Activated CD8-positive, alpha-beta T cell treated with anti-CD3 and anti-CD28 coated beads for 36 hours (primary cell): ENCODE measurements around the gene HOXA5. TPM values are rescaled to one million over a fixed set of nuclear protein-coding genes. Genes with fewer than 3 reads are reported as not detected.

Experiments
- ATAC-seq: fragments of 200-7000 bp; cut with Tn5 transposase; one replicate; pipeline ENCODE4 v1.10.0; 2021; ENCODE audit warnings: mild to moderate bottlenecking, moderate library complexity
- CTCF ChIA-PET: fragments of 350-600 bp; sonication (Branson Sonifier 250); formaldehyde crosslinking; loops from one replicate; lab custom pipeline; 2021; ENCODE audit warnings: antibody characterized with exemption; lab: Charles Lee
- POLR2A ChIA-PET: fragments of 350-600 bp; sonication (Branson Sonifier 250); formaldehyde crosslinking; loops from one replicate; lab custom pipeline; 2021; ENCODE audit warnings: antibody characterized with exemption; lab: Charles Lee
- DNase-seq: peaks from one replicate; pipeline ENCODE4 v3.0.0-alpha.2; 2020
- H3K27ac Mint-ChIP-seq: one replicate; pipeline ENCODE4 v1.8.0; 2021; ENCODE audit warnings: mild to moderate bottlenecking, mixed read lengths
- H3K27me3 Mint-ChIP-seq: one replicate; pipeline ENCODE4 v1.8.0; 2021; ENCODE audit warnings: mixed read lengths
- H3K36me3 Mint-ChIP-seq: one replicate; pipeline ENCODE4 v1.8.0; 2021; ENCODE audit warnings: low read depth, mixed read lengths
- H3K4me1 Mint-ChIP-seq: one replicate; pipeline ENCODE4 v1.8.0; 2021; ENCODE audit warnings: low read depth, mixed read lengths
- H3K4me3 Mint-ChIP-seq: one replicate; pipeline ENCODE4 v1.8.0; 2021; ENCODE audit warnings: mild to moderate bottlenecking, moderate library complexity, mixed read lengths
- H3K9me3 Mint-ChIP-seq: one replicate; pipeline ENCODE4 v1.8.0; 2021; ENCODE audit warnings: mixed read lengths
- CTCF ChIP-seq: fragments of 200-600 bp; IDR thresholded peaks from one replicate; pipeline ENCODE4 v1.8.0; 2022; ENCODE audit warnings: antibody characterized with exemption, mild to moderate bottlenecking
- intact Hi-C: fragments of 100-400 bp; cut with micrococcal nuclease; formaldehyde crosslinking; loops from one replicate; pipeline ENCODE4 v1.10.0; 2022
- total RNA-seq, 2 experiments: library from RNA; stranded (reverse); gene quantifications; one replicate each; pipeline ENCODE4 v1.2.3, GENCODE V29; 2021

Gene HOXA5
- total RNA-seq, 2 experiments from 2014 or later = not detected

GRCh38 chr7:27110186-27111031, 33.1 kb downstream of the HOXA5 start:
- POLR2A ChIA-PET = interaction anchor here (0.8 to 1.3 kb wide), 3 partner anchors 10 to 39 kb away, joined by 3 read pairs; no protein-coding TSS in a partner anchor
- H3K4me1 Mint-ChIP-seq = no peaks in the 10 kb centered on the region

DNA sequence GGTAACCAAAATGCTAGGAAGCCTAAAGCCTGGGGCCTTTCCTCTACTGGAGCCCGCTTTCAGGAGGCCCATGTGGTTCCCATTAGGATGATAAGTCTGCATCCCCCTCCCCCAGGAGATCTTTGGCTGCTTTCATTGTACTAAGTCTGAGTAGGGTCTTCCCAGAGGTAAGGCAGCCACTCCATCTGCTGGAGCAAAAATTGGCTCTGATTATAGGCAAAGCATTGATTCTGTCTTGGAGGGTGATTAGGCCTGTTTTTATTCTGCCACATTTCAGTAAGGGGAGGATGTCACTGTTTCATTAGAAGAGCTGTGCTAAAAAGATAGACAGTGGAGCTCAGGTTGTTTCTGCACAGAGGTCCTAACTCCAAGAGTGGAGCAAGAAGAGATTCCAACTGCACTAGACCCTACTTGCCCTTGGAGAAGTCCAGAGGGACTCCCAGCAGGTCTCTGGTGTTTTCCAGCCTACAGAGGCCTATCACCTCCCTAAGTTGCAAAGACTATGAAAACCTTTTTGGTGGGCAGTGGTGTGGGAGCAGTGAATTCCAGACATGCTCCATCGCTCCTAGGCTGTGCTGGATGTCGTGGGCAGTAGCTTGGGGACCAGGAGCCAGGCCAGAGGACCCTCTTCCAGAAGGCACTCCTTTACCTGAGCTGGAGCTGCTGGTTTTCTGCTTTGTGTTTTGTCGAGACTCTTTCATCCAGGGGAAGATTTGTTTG, 33.9 kb downstream of the HOXA5 start:
- POLR2A ChIA-PET = no interaction called here
- no peaks in the 10 kb centered on the region for H3K27me3 Mint-ChIP-seq

More at GRCh38 chr7:27110186-27111031, 33.1 kb downstream of the HOXA5 start:
- CTCF ChIA-PET = no interaction called here
- intact Hi-C loops = no loop called here
- Mint-ChIP-seq H3K27me3 (no peaks in the 10 kb centered on the region), H3K4me3 (no peak overlapping the region), H3K36me3 (no peaks in the 10 kb centered on the region), H3K27ac (no peak overlapping the region), H3K9me3 (no peaks in the 10 kb centered on the region)
- DNase-seq (no peak), ATAC-seq (no peak)
- TF ChIP-seq CTCF = no peak

DNA sequence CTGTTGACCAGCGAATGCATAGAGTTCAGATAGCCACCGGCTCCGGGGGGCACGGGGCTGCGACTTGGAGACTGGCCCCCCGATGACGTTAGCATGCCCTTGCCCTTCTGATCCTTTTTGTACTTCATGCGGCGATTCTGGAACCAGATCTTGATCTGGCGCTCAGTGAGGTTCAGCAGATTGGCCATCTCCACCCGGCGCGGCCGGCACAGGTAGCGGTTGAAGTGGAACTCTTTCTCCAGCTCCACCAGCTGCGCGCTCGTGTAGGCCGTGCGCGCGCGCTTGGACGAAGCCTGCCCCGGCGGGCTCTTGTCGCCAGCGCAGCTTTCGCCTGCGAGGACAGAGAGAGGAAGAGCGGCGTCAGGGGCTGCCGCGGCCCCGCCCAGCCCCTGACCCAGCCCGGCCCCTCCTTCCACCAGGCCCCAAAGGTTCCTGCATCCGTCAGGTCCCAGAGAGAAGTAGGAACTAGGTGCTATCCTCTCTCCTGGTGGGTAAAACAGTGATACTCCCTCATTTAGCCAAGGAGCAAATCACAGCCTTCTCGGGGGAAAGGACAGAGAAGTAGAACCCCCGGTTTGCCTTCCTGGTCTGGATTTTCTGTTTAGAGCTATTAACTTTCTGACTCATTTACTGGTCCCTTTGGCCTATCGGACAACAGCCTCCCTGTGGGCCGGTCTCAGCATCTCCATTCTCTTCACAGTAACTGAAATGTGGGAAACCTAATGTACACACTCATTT, 34.9 kb downstream of the HOXA5 start:
- Mint-ChIP-seq H3K9me3 (no peaks in the 10 kb centered on the region), H3K36me3 (no peaks in the 10 kb centered on the region), H3K27ac (no peak overlapping the region), H3K27me3 (peaks cover 10% of the 10 kb centered on the region), H3K4me1 (peaks cover 3% of the 10 kb centered on the region), H3K4me3 (no peak overlapping the region)
- POLR2A ChIA-PET = no interaction called here
- no peak for TF ChIP-seq CTCF
- no peak for DNase-seq
- intact Hi-C loops = no loop called here
- ATAC-seq = no peak
- CTCF ChIA-PET = no interaction called here

More for the DNA sequence above, 33.9 kb downstream of the HOXA5 start:
- H3K36me3 Mint-ChIP-seq = no peaks in the 10 kb centered on the region
- DNase-seq (no peak), ATAC-seq (no peak)
- no peak overlapping the region for H3K27ac Mint-ChIP-seq
- H3K9me3 Mint-ChIP-seq = no peaks in the 10 kb centered on the region
- CTCF ChIA-PET = interaction anchor here (0.8 kb wide), 1 partner anchor 70 kb away, joined by 3 read pairs; no protein-coding TSS in a partner anchor
- TF ChIP-seq CTCF = no peak
- H3K4me1 Mint-ChIP-seq = no peaks in the 10 kb centered on the region
- intact Hi-C loops = no loop called here
- no peak overlapping the region for H3K4me3 Mint-ChIP-seq

GRCh38 chr7:27107391-27108381, 35.8 kb downstream of the HOXA5 start:
- DNase-seq (no peak), ATAC-seq (no peak)
- Mint-ChIP-seq H3K27ac (no peak overlapping the region), H3K9me3 (no peaks in the 10 kb centered on the region), H3K36me3 (no peaks in the 10 kb centered on the region), H3K27me3 (peaks cover 19% of the 10 kb centered on the region), H3K4me3 (no peak overlapping the region), H3K4me1 (peaks cover 8% of the 10 kb centered on the region)
- intact Hi-C loops = no loop called here
- CTCF ChIA-PET = no interaction called here
- no peak for TF ChIP-seq CTCF
- POLR2A ChIA-PET = interaction anchor here (0.6 kb wide), 1 partner anchor 232 kb away, joined by 3 read pairs; no protein-coding TSS in a partner anchor
